HCT116 (cell line): Measurements from ENCODE around the gene RAD52. TPM values are rescaled to one million over a fixed set of nuclear protein-coding genes. Genes with fewer than 3 reads are reported as not detected.

ENCODE experiments used
- ATAC-seq: fragments of 200-7000 bp; cut with Tn5 transposase; 2 replicates; pipeline ENCODE4 v1.9.1; 2020; ENCODE audit warnings: mild to moderate bottlenecking, moderate library complexity
- BruUV-seq: library from RNA; stranded (reverse); fragments of 400-500 nt; replicated peaks from 2 replicates; lab custom pipeline; 2021; lab: Mats Ljungman, UMichigan
- CTCF ChIA-PET: fragments of 300-600 bp; sonication (Branson Sonifier 250); formaldehyde crosslinking; loops from one replicate; lab custom pipeline; 2021; ENCODE audit warnings: antibody characterized with exemption; lab: Charles Lee
- POLR2A ChIA-PET: fragments of 300-600, 350-600 bp; sonication (Branson Sonifier 250); formaldehyde crosslinking; loops from one replicate; lab custom pipeline; 2021; ENCODE audit warnings: antibody characterized with exemption; lab: Charles Lee
- RAD21 ChIA-PET, 2 experiments: fragments of 300-600 bp; sonication (Branson Sonifier 250); formaldehyde crosslinking; loops; one replicate each; lab custom pipeline; 2023; ENCODE audit warnings: low total read pairs in 2 of 2; ENCODE audit not compliant: uncharacterized antibody in 2 of 2, unreplicated experiment in 2 of 2, low non-redundant PET in 1 of 2; lab: Charles Lee
- DNase-seq: peaks from one replicate; pipeline ENCODE4 v3.0.0-alpha.2; 2010; ENCODE audit warnings: low read depth, low spot score
- H2AFZ ChIP-seq: fragments of 200-600 bp; shearing (Covaris generic), sonication (generic); 2 replicates; pipeline ENCODE4 v1.6.1; 2017; ENCODE audit warnings: low read depth, mixed run types, mixed read lengths, antibody characterized with exemption, low read length; ENCODE audit not compliant: poor library complexity, severe bottlenecking
- H3K27ac ChIP-seq: 2 replicates; pipeline ENCODE4 v1.5.1; 2012; ENCODE audit warnings: low read depth, low read length
- H3K27me3 ChIP-seq: fragments of 200-600 bp; sonication (generic); 2 replicates; pipeline ENCODE4 v1.6.1; 2016; ENCODE audit warnings: mixed run types, low read length, mixed read lengths; ENCODE audit not compliant: insufficient read depth
- H3K36me3 ChIP-seq, 2 experiments: fragments of 200-500 bp in 1 of 2; fragments of 200-600 bp in 1 of 2; sonication (Bioruptor generic) in 1 of 2; sonication (generic) in 1 of 2; 2 replicates each; pipeline versions ENCODE4 v1.5.1 to v1.6.1; 2014 to 2016; ENCODE audit warnings: low read length in 2 of 2, inconsistent platforms in 1 of 2, mixed read lengths in 1 of 2, mixed run types in 1 of 2; ENCODE audit not compliant: insufficient read depth in 2 of 2, control insufficient read depth in 1 of 2
- H3K4me1 ChIP-seq, 2 experiments: fragments of 200-600 bp in 1 of 2; sonication (generic) in 1 of 2; 2 replicates each; pipeline versions ENCODE4 v1.5.1 to v1.6.1; 2012 to 2017; ENCODE audit warnings: low read length in 2 of 2, inconsistent platforms in 1 of 2, mild to moderate bottlenecking in 1 of 2, mixed read lengths in 1 of 2, mixed run types in 1 of 2, moderate library complexity in 1 of 2; ENCODE audit not compliant: insufficient read depth in 2 of 2, control insufficient read depth in 1 of 2
- H3K4me2 ChIP-seq: fragments of 200-600 bp; sonication (generic); 2 replicates; pipeline ENCODE4 v1.6.1; 2017; ENCODE audit warnings: mixed run types, low read length, mixed read lengths
- H3K4me3 ChIP-seq, 2 experiments: fragments of 200-600 bp in 1 of 2; sonication (generic) in 1 of 2; replicated peaks in 1 of 2; 2 replicates each; pipeline ENCODE4 v1.5.1; 2011 to 2016; ENCODE audit warnings: low read length in 2 of 2, control low read depth in 1 of 2, low read depth in 1 of 2, mild to moderate bottlenecking in 1 of 2, mixed read lengths in 1 of 2, mixed run types in 1 of 2
- H3K79me2 ChIP-seq: fragments of 200-600 bp; sonication (generic); 2 replicates; pipeline ENCODE4 v1.6.1; 2017; ENCODE audit warnings: mild to moderate bottlenecking, mixed run types, low read length, moderate library complexity, mixed read lengths; ENCODE audit not compliant: insufficient read depth
- H3K9ac ChIP-seq: fragments of 200-600 bp; sonication (generic); 2 replicates; pipeline ENCODE4 v1.6.1; 2016; ENCODE audit warnings: low read length, mixed read lengths
- H3K9me2 ChIP-seq: fragments of 200-600 bp; sonication (generic), shearing (Covaris generic); 2 replicates; pipeline ENCODE4 v1.6.1; 2017; ENCODE audit warnings: mixed run types, mild to moderate bottlenecking, moderate library complexity; ENCODE audit not compliant: insufficient read depth
- H3K9me3 ChIP-seq, 2 experiments: fragments of 200-500 bp in 1 of 2; fragments of 200-600 bp in 1 of 2; sonication (Bioruptor generic) in 1 of 2; sonication (generic) in 1 of 2; 2 replicates each; pipeline ENCODE4 v1.6.1; 2014 to 2017; ENCODE audit warnings: low read length in 2 of 2, mixed read lengths in 2 of 2, inconsistent platforms in 1 of 2, low read depth in 1 of 2, mild to moderate bottlenecking in 1 of 2, mixed run types in 1 of 2, moderate library complexity in 1 of 2; ENCODE audit not compliant: control insufficient read depth in 1 of 2, insufficient read depth in 1 of 2
- H4K20me1 ChIP-seq: fragments of 200-600 bp; sonication (generic), shearing (Covaris generic); 2 replicates; pipeline ENCODE4 v1.6.1; 2017; ENCODE audit warnings: mixed run types, mild to moderate bottlenecking, moderate library complexity; ENCODE audit not compliant: insufficient read depth
- ATF3 ChIP-seq: IDR thresholded peaks from 2 replicates; pipeline ENCODE4 v1.6.1; 2012
- EGR1 ChIP-seq: IDR thresholded peaks from 2 replicates; pipeline ENCODE4 v1.6.1; 2012; ENCODE audit warnings: low read depth
- EZH2 ChIP-seq: fragments of 200-600 bp; sonication (generic); IDR thresholded peaks from 2 replicates; pipeline ENCODE4 v1.6.1; 2017; ENCODE audit warnings: antibody characterized with exemption, mixed run types
- FOSL1 ChIP-seq: IDR thresholded peaks from 2 replicates; pipeline ENCODE4 v1.6.1; 2012; ENCODE audit warnings: low read depth
- POLR2A ChIP-seq: IDR thresholded peaks from 2 replicates; pipeline ENCODE4 v1.7.0; 2011; ENCODE audit warnings: borderline replicate concordance; ENCODE audit not compliant: insufficient read depth, insufficient read length; ENCODE audit errors: extremely low read depth
- RAD21 ChIP-seq: IDR thresholded peaks from 2 replicates; pipeline ENCODE4 v1.6.1; 2012; ENCODE audit warnings: low read depth, mild to moderate bottlenecking
- REST ChIP-seq: IDR thresholded peaks from 2 replicates; pipeline ENCODE4 v1.6.1; 2012; ENCODE audit warnings: low read depth
- SRF ChIP-seq: IDR thresholded peaks from 2 replicates; pipeline ENCODE4 v1.6.1; 2012; ENCODE audit warnings: low read depth
- ZNF274 ChIP-seq: fragments of 200-500 bp; sonication (Bioruptor generic); IDR thresholded peaks from 2 replicates; pipeline ENCODE4 v1.6.1; 2014; ENCODE audit warnings: mild to moderate bottlenecking, low read depth, low read length, inconsistent platforms
- intact Hi-C: fragments of 100-400 bp; cut with micrococcal nuclease; formaldehyde crosslinking; loops from 2 replicates; pipeline ENCODE4 v1.10.0; 2022
- total RNA-seq: library from RNA; stranded (reverse); gene quantifications from one replicate; pipeline ENCODE4 v1.2.1, GENCODE V29; 2021; ENCODE audit not compliant: unreplicated experiment

The RAD52 gene
- total RNA-seq, 1 experiment from 2014 or later, result 24.4 TPM

- TF ChIP-seq RAD21 (no peak), ZNF274 (no peak), FOSL1 (no peak), EGR1 (no peak), SRF (no peak), ATF3 (no peak), POLR2A (no peak)
Measured at GRCh38 chr12:913919-914698, 35.4 kb downstream of the RAD52 start (continued).

GRCh38 chr12:912466-913235, 36.8 kb downstream of the RAD52 start:
- Histone ChIP-seq H3K79me2 (no peaks in the 10 kb centered on the region), H3K9me2 (no peaks in the 10 kb centered on the region), H4K20me1 (no peaks in the 10 kb centered on the region), H3K9me3 (no peaks in the 10 kb centered on the region), H3K36me3 (peaks cover 57 to 63% of the 10 kb centered on the region in 2 experiments), H3K4me3 (no peak overlapping the region), H3K27me3 (no peaks in the 10 kb centered on the region), H3K9ac (no peak overlapping the region), H3K4me1 (no peaks in the 10 kb centered on the region), H3K27ac (no peak overlapping the region), H3K4me2 (no peak overlapping the region), H2AFZ (no peak overlapping the region)
- ATAC-seq (no peak), DNase-seq (no peak)
- POLR2A ChIA-PET, result no interaction called here
- CTCF ChIA-PET, result no interaction called here
- RAD21 ChIA-PET, result no interaction called here
- no TSS peak for BruUV-seq
- intact Hi-C loops, result no loop called here
- TF ChIP-seq ATF3 (no peak), REST (no peak), EZH2 (no peak)
